Measurements from ENCODE around the gene CRACR2A.

CRACR2A gene

GRCh38 chr12:3615862-3616261 lies 137.0 kb downstream of the CRACR2A start:
- DNase-seq (ENCODE audit: low read depth) = no peak

DNA sequence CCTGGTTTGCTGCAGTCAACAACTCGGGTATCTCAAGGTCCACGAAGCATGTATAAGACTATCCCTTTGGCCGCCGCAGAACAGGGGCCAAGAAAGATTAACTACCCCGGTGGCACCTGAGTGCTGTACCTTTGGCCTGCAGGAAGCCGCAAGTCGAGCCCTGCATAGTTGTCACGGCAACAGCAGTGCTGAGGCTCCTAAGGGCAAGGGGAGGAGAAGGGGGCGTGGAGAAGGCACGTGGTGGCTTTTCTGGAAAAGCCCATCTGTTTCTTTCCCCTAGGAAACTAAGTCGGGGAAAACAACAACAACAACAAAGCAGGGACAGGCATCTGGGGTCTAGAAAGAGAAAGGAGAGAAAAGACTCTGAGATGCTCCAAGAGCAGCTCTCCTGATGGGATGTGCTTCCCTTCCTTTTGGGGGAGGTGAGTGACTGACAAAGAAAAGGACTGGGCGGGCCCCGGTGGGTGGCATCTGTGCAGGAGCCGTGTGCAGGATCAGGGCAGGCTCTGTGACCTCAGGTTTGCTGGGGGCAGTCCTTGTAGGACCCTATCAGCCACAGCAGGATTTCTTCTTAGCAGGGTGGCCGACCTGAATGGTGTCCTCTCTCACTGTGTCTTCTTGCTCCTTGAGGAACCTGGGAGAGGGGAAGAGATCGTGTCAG lies 138.0 kb downstream of the CRACR2A start:
- no peak for DNase-seq (ENCODE audit: low read depth)

- no peak for DNase-seq (ENCODE audit: low read depth)
Measured at GRCh38 chr12:3613641-3614395, 139.1 kb downstream of the CRACR2A start.

GRCh38 chr12:3611860-3612703 lies 140.8 kb downstream of the CRACR2A start:
- DNase-seq (ENCODE audit: low read depth) = no peak

DNA sequence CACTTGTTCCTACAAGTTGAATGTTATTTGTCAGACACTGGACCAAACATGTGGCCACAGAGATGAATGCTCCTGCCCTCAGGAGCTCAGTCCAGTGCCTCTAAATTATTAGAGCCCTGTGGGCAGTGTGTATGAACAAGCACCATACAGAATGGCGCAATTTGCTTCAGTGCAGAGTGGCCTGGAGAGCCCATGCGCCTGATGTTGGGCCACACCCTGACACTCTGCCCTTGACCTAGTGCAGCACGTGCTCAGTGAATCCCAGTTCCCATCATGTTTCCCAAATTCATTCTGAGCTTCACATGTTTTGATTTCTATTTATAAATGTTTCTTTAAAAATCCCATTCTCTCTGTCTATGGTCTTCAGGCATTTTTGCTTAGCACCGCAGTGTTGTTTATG lies 145.1 kb downstream of the CRACR2A start:
- DNase-seq (ENCODE audit: low read depth) = no peak

DNA sequence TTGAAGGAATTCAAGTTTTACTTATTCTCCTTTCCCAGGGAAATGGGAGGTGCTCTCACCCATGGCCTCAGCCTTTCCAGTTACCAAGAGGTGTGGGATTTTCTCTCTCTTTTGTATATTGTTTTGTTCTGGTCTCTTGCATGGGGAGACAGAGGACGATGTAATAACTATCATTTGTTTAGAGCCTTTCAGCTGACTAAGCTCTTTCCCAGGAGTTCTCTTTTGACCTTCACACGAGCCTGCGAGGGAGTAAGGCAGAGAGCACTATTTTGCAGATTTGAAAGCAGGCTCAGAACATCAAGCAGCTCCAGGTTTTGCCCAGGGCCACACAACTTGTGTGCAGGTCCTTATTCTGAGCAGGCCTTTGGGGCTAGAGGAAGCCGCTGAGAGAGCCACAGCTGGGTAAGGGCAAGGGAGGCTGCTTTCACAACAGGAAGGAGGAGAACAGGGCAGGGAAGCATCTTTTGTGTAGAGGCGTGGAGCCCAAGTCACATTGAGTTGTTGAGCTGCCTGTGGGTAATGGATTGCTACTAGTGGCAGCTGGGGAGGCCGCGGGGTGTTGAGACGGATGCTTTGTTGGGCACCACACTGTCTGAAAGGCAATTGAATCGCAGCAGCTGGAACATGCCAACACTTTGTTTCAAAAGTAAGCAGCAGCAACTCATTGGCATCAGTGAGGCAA lies 145.7 kb downstream of the CRACR2A start:
- DNase-seq (ENCODE audit: low read depth) = no peak

DNA sequence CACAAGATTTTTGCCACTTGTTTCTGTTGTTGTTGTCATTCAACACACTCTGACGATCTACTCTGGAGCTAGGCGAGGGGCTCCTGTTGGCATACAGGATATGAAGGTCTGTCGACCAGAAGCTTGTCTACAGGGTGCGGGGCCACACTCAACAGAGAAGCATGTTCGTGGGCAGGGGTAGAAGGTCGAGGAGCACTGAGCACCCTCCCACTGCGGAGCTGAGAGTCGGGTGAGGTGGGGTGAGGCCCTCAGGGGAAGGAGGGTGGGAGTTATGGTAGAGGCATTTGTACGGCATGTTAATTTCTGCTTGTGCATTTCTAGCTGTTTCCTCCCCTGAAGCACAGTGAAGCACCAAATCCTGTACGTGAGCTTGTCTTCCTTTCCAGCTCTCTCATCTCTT lies 146.8 kb downstream of the CRACR2A start:
- DNase-seq (ENCODE audit: low read depth) = no peak

- no peak for DNase-seq (ENCODE audit: low read depth)
Measured at GRCh38 chr12:3605692-3606091, 147.2 kb downstream of the CRACR2A start.

DNA sequence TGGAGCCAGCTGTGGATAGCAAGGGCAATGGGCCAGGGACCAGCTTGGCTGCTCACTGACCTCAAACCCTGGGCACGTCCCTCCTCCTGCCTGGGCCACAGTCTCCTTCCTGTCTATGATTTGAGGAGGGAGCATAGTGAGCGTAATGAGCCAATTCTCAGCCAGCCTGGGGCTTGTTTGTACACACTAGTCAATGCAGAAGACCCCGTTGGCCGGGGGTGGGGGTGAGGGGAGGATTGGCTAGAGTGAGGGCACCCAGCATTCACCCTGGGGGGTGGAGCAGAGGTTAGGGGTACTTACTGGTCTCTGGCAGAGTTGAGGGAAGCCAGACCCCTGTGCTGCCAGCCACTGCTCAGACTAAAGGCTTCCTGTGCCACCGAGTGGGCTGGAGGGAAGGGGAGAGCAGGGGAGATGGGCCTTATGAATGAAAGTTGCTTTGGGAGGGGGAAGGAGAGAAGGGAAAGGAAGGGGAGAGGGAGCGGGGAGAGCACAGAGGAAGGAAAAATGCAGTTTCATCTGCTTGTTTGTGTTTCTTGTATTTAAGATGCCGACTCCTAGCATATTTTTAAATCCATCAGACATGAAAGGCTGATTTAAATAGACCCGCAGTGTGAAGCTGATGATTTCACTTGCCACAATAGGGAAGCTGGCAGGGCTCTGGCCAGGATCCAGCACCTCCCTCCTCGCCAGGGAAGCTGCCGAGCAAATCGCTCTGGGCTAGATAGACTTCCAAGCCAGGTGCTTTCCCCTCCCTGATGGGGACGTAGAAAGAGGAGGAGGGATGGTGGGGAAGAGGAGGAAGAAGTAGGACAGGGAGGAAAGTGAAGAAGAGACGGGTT lies 147.9 kb downstream of the CRACR2A start:
- DNase-seq (ENCODE audit: low read depth) = no peak

DNA sequence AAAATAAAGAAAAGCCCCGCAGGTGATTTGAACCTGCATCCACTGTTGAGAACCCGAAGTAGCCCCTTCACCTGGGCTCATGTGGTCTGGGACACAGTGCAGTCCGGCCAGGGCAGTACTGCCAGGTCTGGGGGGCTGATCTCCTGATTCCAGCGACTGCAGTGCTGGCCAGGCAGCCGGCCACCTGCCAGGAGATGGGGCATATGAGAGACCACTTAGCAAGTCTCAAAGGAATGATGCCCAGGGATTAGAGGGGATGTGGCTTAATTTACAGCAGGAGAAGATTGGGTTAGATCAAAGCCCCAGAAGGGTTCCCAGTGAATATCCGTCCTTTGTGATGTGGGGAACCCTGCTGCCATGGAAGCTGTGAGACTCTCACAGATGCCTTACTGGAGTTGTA lies 148.6 kb downstream of the CRACR2A start:
- no peak for DNase-seq (ENCODE audit: low read depth)

DNA sequence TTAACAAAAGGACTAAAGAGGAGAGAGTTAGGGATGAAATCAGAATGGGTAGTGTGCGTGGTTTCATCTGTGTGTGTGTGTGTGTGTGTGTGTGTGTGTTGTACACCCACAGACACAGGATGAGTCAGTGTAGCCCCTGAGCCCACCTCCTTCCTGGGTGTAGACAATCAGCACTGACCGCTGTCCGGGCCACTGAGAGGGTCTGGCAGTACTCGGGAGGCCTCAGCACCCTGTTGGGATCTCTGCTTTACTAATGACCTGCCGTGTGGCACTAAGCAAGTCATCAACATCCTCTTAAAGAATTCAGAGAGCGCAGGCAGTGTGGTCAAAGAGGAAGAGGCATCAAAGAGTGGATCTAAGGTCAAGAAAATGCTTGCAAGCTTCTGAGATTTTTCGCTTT lies 149.3 kb downstream of the CRACR2A start:
- no peak for DNase-seq (ENCODE audit: low read depth)

DNA sequence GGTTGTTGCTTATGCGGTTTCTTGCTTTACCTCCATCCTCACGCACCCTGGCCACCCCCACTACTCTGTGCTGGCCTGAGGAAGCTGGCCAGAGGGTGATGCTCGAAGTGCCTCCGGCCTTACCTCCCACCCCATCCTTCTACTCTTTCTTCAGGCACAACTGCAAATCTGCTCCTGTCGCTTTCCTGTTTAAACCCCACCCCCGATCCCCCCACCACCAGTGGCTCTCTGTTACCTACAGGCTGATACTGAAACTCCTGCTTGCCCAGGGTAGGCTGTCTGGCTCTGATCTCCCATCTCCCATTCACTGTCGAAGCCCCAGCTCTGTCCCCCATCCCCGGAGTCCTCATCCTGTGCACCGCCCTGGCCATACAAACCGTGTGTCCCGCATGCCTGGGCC lies 150.4 kb downstream of the CRACR2A start:
- no peak for DNase-seq (ENCODE audit: low read depth)

GRCh38 chr12:3601461-3602150 lies 151.3 kb downstream of the CRACR2A start:
- no peak for DNase-seq (ENCODE audit: low read depth)

GRCh38 chr12:3600951-3601350 lies 152.0 kb downstream of the CRACR2A start:
- no peak for DNase-seq (ENCODE audit: low read depth)

GRCh38 chr12:3600039-3600720 lies 152.7 kb downstream of the CRACR2A start:
- no peak for DNase-seq (ENCODE audit: low read depth)

- DNase-seq (ENCODE audit: low read depth) = no peak
Measured at GRCh38 chr12:3598896-3599860, 153.7 kb downstream of the CRACR2A start.

- no peak for DNase-seq (ENCODE audit: low read depth)
Measured at GRCh38 chr12:3597526-3598210, 155.2 kb downstream of the CRACR2A start.

- DNase-seq (ENCODE audit: low read depth) = no peak
Measured at GRCh38 chr12:3596703-3597415, 156.1 kb downstream of the CRACR2A start.

All from stimulated activated CD4-positive, alpha-beta T cell treated with anti-CD3 and anti-CD28 coated beads, Interleukin-2, amount 100 ng/mL, for 4 hours (primary cell).